ENCODE measurements around the gene SRPRB. TPM values are rescaled to one million over a fixed set of nuclear protein-coding genes. Genes with fewer than 3 reads are reported as not detected.

SRPRB gene
- total and polyA plus RNA-seq, 2 donors (not counting 3 experiments of a cell fraction or from before 2014, with no cell fraction given): 22.7 to 69.2 TPM

DNA sequence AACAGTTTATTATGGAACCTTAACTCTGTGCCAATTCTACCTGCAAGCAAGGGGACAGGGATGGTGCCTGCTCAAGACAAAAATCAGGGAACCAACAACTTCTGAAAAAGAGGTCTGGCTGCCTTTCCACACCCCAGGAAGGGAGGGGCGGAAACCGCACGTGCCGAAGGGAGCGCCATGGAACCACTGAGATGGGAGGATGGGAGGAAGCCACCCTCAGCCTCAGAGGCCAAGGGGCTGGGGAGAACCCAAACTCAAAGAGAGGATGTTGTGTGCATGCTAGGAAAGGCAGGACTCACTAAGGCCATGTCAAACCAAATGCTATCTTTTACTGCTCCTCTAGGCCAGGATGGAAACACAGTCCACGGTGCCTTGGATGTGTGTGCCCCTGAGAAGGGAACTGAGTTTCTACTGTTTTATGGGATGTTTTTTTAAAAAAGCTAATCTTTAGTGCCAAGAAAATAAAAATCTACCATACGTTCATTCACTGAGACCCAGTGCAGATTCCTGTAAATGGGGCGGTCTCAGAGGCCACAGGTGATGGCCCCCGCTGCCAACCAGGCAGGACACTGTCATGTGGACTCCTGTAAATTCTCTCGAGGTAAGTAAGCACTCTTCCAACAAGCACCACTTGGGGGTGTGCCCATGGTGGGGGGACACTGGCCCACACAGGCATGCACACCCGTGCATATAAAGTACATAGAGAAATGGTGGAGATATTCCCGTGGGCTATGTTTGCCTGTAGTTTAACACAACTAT, 20.5 kb downstream of the SRPRB start:
- Histone ChIP-seq H2AFZ (ENCODE audit: low read depth, low read length) (no peak overlapping the region), H3K9me3 (replicated peaks; ENCODE audit: control insufficient read depth, insufficient read depth, low read length) (no peaks in the 10 kb centered on the region), H3K9me1 (replicated peaks; ENCODE audit: control insufficient read depth, extremely low read depth, insufficient read depth, low read length) (no peaks in the 10 kb centered on the region), H3K4me3 (replicated peaks in 1 of 3; ENCODE audit: insufficient read depth in 1 of 3, low read depth in 1 of 3, low read length in 3 of 3) (no peak overlapping the region), H4K20me1 (replicated peaks; ENCODE audit: control insufficient read depth, extremely low read depth, insufficient read depth, low read length) (no peaks in the 10 kb centered on the region), H3K36me3 (ENCODE audit: control insufficient read depth in 2 of 2, extremely low read depth in 1 of 2, insufficient read depth in 2 of 2, low read length in 2 of 2) (peaks cover 0 to 7% of the 10 kb centered on the region in 2 experiments), H3K4me2 (ENCODE audit: insufficient read depth, low read length) (no peak overlapping the region), H3K9ac (replicated peaks; ENCODE audit: extremely low read depth, insufficient read depth, low read length) (no peak overlapping the region), H3K79me2 (ENCODE audit: control insufficient read depth, insufficient read depth, low read length) (no peaks in the 10 kb centered on the region), H3K27ac (ENCODE audit: insufficient read depth, low read depth, low read length) (no peak overlapping the region), H3K4me1 (ENCODE audit: control insufficient read depth, extremely low read depth, insufficient read depth, low read length) (no peaks in the 10 kb centered on the region), H3K27me3 (ENCODE audit: control insufficient read depth in 2 of 2, insufficient read depth in 2 of 2, low read length in 2 of 2) (no peaks in the 10 kb centered on the region)
- CTCF ChIA-PET: no interaction called here
- no TSS peak for BruUV-seq (replicated peaks)
- TF ChIP-seq EZH2 (IDR thresholded peaks at IDR 0.05; ENCODE audit: borderline replicate concordance, low read depth, low read length, severe bottlenecking) (no peak), JUN (IDR thresholded peaks at IDR 0.05; ENCODE audit: borderline replicate concordance, insufficient read depth, insufficient read length, low read depth) (no peak), MYC (IDR thresholded peaks at IDR 0.05; ENCODE audit: low read depth, low read length) (no peak), CTCF (IDR thresholded peaks at IDR 0.05; ENCODE audit: extremely low read depth in 1 of 2, insufficient read depth in 1 of 2, low read depth in 1 of 2, low read length in 2 of 2) (no peak), GATA2 (IDR thresholded peaks at IDR 0.05; ENCODE audit: insufficient read depth, insufficient read length, low read depth, low read length) (no peak), MAX (IDR thresholded peaks at IDR 0.05; ENCODE audit: insufficient read depth, insufficient read length) (no peak)
- POLR2A ChIA-PET: interaction anchor here (0.6 kb wide), 1 partner anchor 390 kb away, joined by 3 read pairs; no protein-coding TSS in a partner anchor
- FAIRE-seq (no peak), DNase-seq (ENCODE audit: low read depth, low spot score) (no peak)
- dilution Hi-C loops (cut with MboI; ENCODE audit: extremely low pct_ligation_motif_present, low sequenced_read_pairs): no loop called here
- intact Hi-C loops (cut with micrococcal nuclease): no loop called here
